Measurements from ENCODE around the gene CIPC. TPM values are rescaled to one million over a fixed set of nuclear protein-coding genes. Genes with fewer than 3 reads are reported as not detected.
A peak's percentile ranks its signal among the peaks of the same experiment; 100 is the strongest.

CIPC gene
- total and polyA plus RNA-seq, 2 of the 13 experiments (the other 11 are each of a cell fraction or from before 2014, with no cell fraction given), result 7.6 to 13.9 TPM

GRCh38 chr14:77053046-77053841 lies 44.8 kb upstream of the CIPC start (continued):
- TF ChIP-seq ZBTB40 (IDR thresholded peaks at IDR 0.05) (no peak), ZBTB40 (CRISPR knock-in tag; IDR thresholded peaks at IDR 0.05) (no peak), MYNN (CRISPR knock-in tag; IDR thresholded peaks at IDR 0.05; ENCODE audit: low read depth) (no peak), UBTF (CRISPR knock-in tag; IDR thresholded peaks at IDR 0.05) (peak; percentile 38; the same call in 1 of the 2 replicates), GLI4 (CRISPR knock-in tag; IDR thresholded peaks at IDR 0.05; ENCODE audit: borderline replicate concordance) (no peak), PHF5A (CRISPR knock-in tag; IDR thresholded peaks at IDR 0.05; ENCODE audit: low read depth, unreplicated experiment) (no peak), ZNF512B (CRISPR knock-in tag; IDR thresholded peaks at IDR 0.05; ENCODE audit: borderline replicate concordance) (no peak), EZH2 (conservative IDR thresholded peaks at IDR 0.05; ENCODE audit: low read depth, low read length) (no peak), MATR3 (CRISPR knock-in tag; IDR thresholded peaks at IDR 0.05) (no peak), DMTF1 (CRISPR knock-in tag; IDR thresholded peaks at IDR 0.05) (no peak), SATB2 (CRISPR knock-in tag; IDR thresholded peaks at IDR 0.05) (no peak)
